Skeletal muscle satellite cell (primary cell): ENCODE results near the gene DGCR2. TPM values are rescaled to one million over a fixed set of nuclear protein-coding genes. Genes with fewer than 3 reads are reported as not detected.
"Not testable (repeated sequence)": the region's sequence is repeated elsewhere in the genome, so short reads cannot be mapped to it uniquely, and the experiment has no call there.

ENCODE experiments used
- H3K27me3 ChIP-seq: 2 replicates; pipeline ENCODE4 v1.7.0; 2013; ENCODE audit warnings: low read length; ENCODE audit not compliant: control insufficient read depth, insufficient read depth
- H3K36me3 ChIP-seq: 2 replicates; pipeline ENCODE4 v1.7.0; 2013; ENCODE audit warnings: mild to moderate bottlenecking, control low read depth, low read length; ENCODE audit not compliant: insufficient read depth
- H3K4me1 ChIP-seq: 2 replicates; pipeline ENCODE4 v1.7.0; 2013; ENCODE audit warnings: low read length; ENCODE audit not compliant: control insufficient read depth, insufficient read depth
- H3K4me2 ChIP-seq: 2 replicates; pipeline ENCODE4 v1.7.0; 2013; ENCODE audit warnings: mild to moderate bottlenecking, low read length
- H3K4me3 ChIP-seq: 2 replicates; pipeline ENCODE4 v1.7.0; 2013; ENCODE audit warnings: low read length
- H3K9ac ChIP-seq: 2 replicates; pipeline ENCODE4 v1.7.0; 2013; ENCODE audit warnings: mild to moderate bottlenecking, low read depth, low read length, moderate library complexity
- H3K9me3 ChIP-seq: replicated peaks from 2 replicates; pipeline ENCODE4 v1.7.0; 2013; ENCODE audit warnings: mild to moderate bottlenecking, control low read depth, low read length
- total RNA-seq: library from RNA; depleted of rRNA; stranded (reverse); fragments of >200 nt; gene quantifications from 2 replicates; pipeline ENCODE4 v1.2.3, GENCODE V29; 2012; rRNA removed

Gene DGCR2
- total RNA-seq: 30.8 and 32.7 TPM in 2 replicates

GRCh38 chr22:19122143-19122751, at the start of gene DGCR2:
Gene DGCR2 (minus strand): TSS chr22:19122412. CDS start chr22:19122206, 206 bp downstream.
- peaks cover 17% of the 10 kb centered on the region for H3K4me1 ChIP-seq
- H3K27me3 ChIP-seq: no peaks in the 10 kb centered on the region

GRCh38 chr22:19169947-19170318, 47.7 kb upstream of the DGCR2 start:
- H3K36me3 ChIP-seq: no peaks in the 10 kb centered on the region
- H3K9me3 ChIP-seq: no peaks in the 10 kb centered on the region
- peak overlapping the region; percentile 69 for H3K9ac ChIP-seq
- peak overlapping the region; percentile 60 for H3K4me3 ChIP-seq
- H3K4me1 ChIP-seq: peaks cover 43% of the 10 kb centered on the region
- H3K4me2 ChIP-seq: peak overlapping the region; percentile 76
- peaks cover 39% of the 10 kb centered on the region for H3K27me3 ChIP-seq

More at GRCh38 chr22:19122143-19122751, at the start of gene DGCR2:
- Histone ChIP-seq H3K4me2 (peak within 1 kb of the TSS; percentile 85), H3K9me3 (no peaks in the 10 kb centered on the region), H3K4me3 (peak within 1 kb of the TSS; percentile 98), H3K9ac (peak within 1 kb of the TSS; percentile 86), H3K36me3 (peaks cover 3% of the 10 kb centered on the region)

GRCh38 chr22:19169002-19169946, 47.1 kb upstream of the DGCR2 start:
- Histone ChIP-seq H3K9me3 (no peaks in the 10 kb centered on the region), H3K4me2 (peak overlapping the region; percentile 76), H3K4me1 (peaks cover 36% of the 10 kb centered on the region), H3K27me3 (peaks cover 39% of the 10 kb centered on the region), H3K4me3 (peak overlapping the region; percentile 60), H3K9ac (peak overlapping the region; percentile 69), H3K36me3 (no peaks in the 10 kb centered on the region)

GRCh38 chr22:19168088-19168890, 46.1 kb upstream of the DGCR2 start:
- Histone ChIP-seq H3K4me3 (no peak overlapping the region), H3K27me3 (peaks cover 39% of the 10 kb centered on the region), H3K9me3 (no peaks in the 10 kb centered on the region), H3K4me2 (no peak overlapping the region), H3K4me1 (peaks cover 29% of the 10 kb centered on the region), H3K9ac (no peak overlapping the region), H3K36me3 (no peaks in the 10 kb centered on the region)

- Histone ChIP-seq H3K9me3 (no peaks in the 10 kb centered on the region), H3K9ac (no peak overlapping the region), H3K4me3 (no peak overlapping the region), H3K27me3 (peaks cover 42% of the 10 kb centered on the region), H3K36me3 (no peaks in the 10 kb centered on the region), H3K4me1 (peaks cover 19% of the 10 kb centered on the region), H3K4me2 (no peak overlapping the region)
Measured at GRCh38 chr22:19167106-19167869, 45.1 kb upstream of the DGCR2 start.

- Histone ChIP-seq H3K4me3 (no peak overlapping the region), H3K36me3 (no peaks in the 10 kb centered on the region), H3K4me1 (peaks cover 17% of the 10 kb centered on the region), H3K4me2 (no peak overlapping the region), H3K9me3 (no peaks in the 10 kb centered on the region), H3K27me3 (peaks cover 50% of the 10 kb centered on the region), H3K9ac (no peak overlapping the region)
Measured at GRCh38 chr22:19166421-19166820, 44.2 kb upstream of the DGCR2 start.

GRCh38 chr22:19164425-19164824, 42.2 kb upstream of the DGCR2 start:
- Histone ChIP-seq H3K9ac (no peak overlapping the region), H3K4me2 (no peak overlapping the region), H3K4me1 (peaks cover 2% of the 10 kb centered on the region), H3K4me3 (no peak overlapping the region), H3K36me3 (no peaks in the 10 kb centered on the region), H3K27me3 (peaks cover 48% of the 10 kb centered on the region), H3K9me3 (no peaks in the 10 kb centered on the region)

- not testable (repeated sequence) for H3K4me1 ChIP-seq, H3K4me3 ChIP-seq, H3K36me3 ChIP-seq, H3K9ac ChIP-seq, H3K4me2 ChIP-seq, H3K9me3 ChIP-seq
- peaks cover 25% of the 10 kb centered on the region for H3K27me3 ChIP-seq
Measured at GRCh38 chr22:19158649-19159048, 36.4 kb upstream of the DGCR2 start.

- H3K9me3 ChIP-seq: not testable (repeated sequence)
- peaks cover 33% of the 10 kb centered on the region for H3K27me3 ChIP-seq
Measured at GRCh38 chr22:19156109-19156508, 33.9 kb upstream of the DGCR2 start.

GRCh38 chr22:19152942-19153883, 31.0 kb upstream of the DGCR2 start:
- no peak overlapping the region for H3K9ac ChIP-seq
- H3K4me3 ChIP-seq: no peak overlapping the region
- H3K4me1 ChIP-seq: no peaks in the 10 kb centered on the region
- H3K9me3 ChIP-seq: no peaks in the 10 kb centered on the region
- H3K36me3 ChIP-seq: no peaks in the 10 kb centered on the region
- no peak overlapping the region for H3K4me2 ChIP-seq
- peaks cover 48% of the 10 kb centered on the region for H3K27me3 ChIP-seq

More at GRCh38 chr22:19156109-19156508, 33.9 kb upstream of the DGCR2 start:
- not testable (repeated sequence) for H3K4me1 ChIP-seq, H3K9ac ChIP-seq, H3K4me3 ChIP-seq, H3K36me3 ChIP-seq, H3K4me2 ChIP-seq
